GM18511 (cell line): Measurements from ENCODE around the gene BEAN1.
"Not testable (repeated sequence)": the region's sequence is repeated elsewhere in the genome, so short reads cannot be mapped to it uniquely, and the experiment has no call there.

Experiments used
- ATAC-seq: cut with Tn5 transposase; IDR thresholded peaks from one replicate; pipeline ENCODE4 v1.9.1; 2021; ENCODE audit warnings: mild to moderate bottlenecking, moderate library complexity; ENCODE audit not compliant: unreplicated experiment

BEAN1 gene

GRCh38 chr16:66440271-66440802, 13.2 kb downstream of the BEAN1 start:
- no peak for ATAC-seq

GRCh38 chr16:66440970-66441369, 13.9 kb downstream of the BEAN1 start:
- no peak for ATAC-seq

GRCh38 chr16:66441586-66442375, 14.7 kb downstream of the BEAN1 start:
- no peak for ATAC-seq

DNA sequence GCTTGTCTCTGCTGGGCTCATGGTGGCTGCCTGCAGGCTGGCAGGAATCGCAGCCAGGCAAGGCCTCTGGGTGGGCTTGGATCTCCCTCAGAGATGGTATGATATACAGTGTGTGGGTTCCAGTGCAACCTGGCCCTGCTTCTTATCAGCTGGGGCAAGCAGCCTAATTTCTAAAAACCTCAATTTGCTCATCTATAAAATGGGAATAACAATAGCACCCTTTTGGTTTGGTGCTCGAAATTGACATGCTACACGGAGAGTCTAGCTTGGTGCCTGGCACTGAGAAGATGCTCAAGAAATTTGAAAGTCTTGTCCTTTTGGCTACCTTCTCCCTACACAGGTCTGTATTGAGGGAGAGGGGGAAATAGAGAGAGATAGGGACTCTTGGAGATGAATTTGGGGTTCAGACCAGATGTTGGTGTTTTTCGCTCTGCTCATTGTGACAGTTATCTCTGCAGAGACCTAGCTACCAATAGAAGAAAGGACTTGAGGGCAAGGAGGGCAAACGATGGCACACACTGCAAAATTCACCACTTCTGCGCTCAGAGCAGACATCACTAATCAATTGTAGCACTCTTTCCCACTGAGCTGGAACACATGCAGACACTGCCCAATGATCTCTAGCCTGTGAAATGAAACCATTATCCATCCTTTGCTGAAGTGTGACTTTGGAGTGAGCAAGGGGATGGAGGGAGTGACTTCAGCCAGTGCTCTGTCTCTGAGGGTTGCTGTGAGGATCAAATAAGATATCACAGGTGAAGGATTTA, 15.6 kb downstream of the BEAN1 start:
- ATAC-seq: no peak

DNA sequence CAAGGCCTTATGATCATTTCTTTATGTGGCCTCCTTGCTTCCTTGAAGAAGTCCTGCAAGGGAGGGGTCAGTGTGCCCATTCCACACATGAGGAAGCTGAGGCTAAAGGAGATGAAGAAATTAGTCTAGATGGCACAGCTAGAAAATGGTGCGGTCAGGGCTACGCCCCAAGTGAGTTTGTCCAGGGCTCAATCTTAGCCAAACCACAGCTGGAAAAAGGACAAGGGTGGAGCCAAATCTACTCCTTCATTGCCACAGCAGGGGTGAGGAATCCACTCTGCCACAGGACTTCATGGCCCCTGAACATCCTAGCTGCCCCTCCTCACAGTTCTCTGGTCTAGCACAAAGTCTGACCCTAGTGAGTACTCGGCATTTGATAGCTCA, 16.2 kb downstream of the BEAN1 start:
- ATAC-seq: no peak

DNA sequence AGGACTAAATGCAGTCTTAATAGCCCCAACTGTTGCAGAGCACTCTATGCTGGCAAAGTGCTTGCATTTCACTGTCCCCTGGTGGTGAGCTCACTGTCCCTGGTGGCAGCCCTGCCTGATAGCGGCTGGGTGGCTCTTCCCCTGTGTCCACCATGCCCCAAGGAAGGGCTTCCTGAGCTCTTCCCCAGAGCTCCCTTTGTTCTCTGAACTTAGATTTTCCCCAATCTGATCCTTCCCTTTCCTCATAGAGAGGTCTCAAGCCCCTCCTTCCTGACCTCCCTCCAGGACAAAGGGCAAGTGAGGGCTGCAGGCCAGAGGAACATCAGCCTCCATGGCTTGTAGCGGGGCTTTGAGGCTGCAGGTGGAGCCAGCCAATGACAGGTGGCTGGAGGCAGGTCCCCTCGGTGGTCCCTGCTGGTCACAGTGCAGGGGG, 17.0 kb downstream of the BEAN1 start:
- no peak for ATAC-seq

DNA sequence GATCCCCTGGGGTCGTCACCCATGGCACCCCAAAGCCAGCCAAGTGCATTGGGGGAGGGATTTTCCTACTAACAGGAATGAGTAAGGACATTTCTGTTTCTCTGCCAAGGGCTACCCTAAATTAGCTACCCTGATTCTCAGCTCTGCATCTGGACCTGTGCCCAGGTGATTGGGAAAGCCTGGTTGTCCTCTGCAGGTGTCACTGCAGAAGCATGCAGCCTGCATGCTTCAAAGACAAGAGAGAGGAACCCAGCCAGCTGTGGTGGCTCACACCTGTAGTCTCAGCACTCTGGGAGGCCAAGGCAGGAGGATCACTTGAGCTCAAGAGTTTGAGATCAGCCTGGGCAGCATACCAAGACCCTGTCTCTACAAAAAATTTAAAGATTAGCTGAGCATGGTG, 19.6 kb downstream of the BEAN1 start:
- no peak for ATAC-seq

DNA sequence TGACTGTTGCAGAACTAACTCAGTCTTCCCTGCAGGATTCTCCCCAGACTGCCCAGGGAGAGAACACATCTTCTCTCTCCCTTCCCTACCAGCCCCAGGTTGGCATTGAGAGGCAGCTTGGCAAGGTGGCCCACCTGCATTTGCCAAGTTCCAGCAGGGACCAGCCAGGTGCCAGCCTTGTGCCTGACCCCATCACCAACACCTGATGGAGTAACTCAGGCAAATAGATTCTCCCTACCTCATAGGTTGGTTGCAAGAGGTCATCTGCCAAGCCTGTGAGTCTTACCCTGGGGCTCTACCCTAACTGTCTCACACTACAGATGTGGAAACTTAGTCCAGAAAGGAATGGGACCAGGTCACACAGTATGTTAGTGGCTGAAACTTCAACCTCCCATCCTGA, 20.4 kb downstream of the BEAN1 start:
- ATAC-seq: no peak

GRCh38 chr16:66451548-66451947, 24.5 kb downstream of the BEAN1 start:
- ATAC-seq: no peak

DNA sequence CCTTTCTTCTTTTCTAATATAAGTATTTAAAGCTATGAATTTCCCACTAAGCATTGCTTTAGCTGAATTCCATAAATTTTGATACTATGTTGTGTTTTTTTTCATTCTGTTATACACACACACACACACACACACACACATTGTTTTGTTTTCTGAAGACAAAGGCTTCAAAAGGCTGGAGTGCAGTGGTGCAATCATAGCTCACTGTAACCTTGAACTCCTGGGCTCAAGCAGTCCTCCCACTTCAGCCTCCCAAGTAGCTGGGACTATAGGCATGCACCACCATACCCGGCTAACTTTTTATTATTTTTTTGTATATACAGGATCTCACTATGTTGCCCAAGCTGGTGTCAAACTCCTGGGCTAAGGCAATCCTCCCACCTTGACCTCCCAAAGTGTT, 26.1 kb downstream of the BEAN1 start:
- not testable (repeated sequence) for ATAC-seq

DNA sequence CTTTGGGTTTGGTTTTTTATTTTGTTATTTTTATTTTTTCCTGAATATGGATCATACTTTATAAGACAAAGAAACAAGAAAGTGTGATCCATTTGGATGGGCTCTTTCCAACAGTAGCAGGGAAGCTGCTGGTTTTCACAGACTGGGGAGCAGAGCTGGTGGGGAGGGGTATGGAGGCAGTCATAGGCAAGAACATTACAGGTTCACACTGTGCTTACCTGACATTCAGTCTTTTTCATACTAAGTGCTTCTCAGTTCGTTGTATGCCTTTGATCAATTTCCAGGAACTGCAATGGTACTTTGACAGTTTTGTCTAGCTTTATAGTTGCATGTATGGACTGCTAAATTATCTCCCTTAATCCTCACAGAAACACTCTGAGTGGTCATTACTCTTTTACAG, 27.7 kb downstream of the BEAN1 start:
- no peak for ATAC-seq

DNA sequence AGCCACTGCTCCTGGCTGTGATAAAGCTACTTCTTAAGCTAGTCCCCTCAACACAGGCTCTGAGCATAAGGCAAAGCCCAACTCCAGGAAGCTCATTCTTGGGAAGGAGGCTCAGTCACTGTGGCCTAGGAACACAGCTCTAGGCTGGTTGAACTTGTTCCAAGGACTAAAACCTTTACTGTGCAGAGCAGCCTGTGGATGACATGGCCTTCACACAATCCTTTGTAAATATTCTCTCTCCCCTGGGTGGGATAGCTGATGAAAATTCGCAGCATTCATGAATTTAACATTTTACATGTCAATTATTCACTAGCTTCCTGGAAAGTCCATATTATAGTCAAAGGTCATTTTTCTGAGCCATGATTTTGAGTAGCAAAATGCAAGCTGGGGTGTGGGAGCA, 28.9 kb downstream of the BEAN1 start:
- ATAC-seq: no peak

DNA sequence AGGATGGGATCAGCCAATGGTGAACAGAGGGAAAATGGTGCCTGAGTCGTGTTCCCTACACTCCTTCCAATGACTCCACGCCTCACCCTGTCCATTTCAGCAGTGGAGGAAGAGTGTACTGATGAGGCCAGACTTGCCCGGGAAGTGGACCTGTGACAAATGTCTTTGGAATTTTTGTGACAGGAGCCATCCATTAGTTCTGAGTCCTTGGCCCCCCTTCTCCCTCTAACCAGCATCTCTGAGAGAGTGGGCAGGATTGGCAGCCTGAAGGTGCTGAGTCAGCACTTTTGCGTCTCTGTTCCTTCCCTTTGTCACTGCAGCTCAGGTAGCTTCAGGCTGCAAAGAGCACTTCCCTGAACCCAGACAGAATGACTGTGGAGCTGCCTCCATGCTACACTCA, 30.8 kb downstream of the BEAN1 start:
- ATAC-seq: no peak

GRCh38 chr16:66458292-66458691, 31.2 kb downstream of the BEAN1 start:
- ATAC-seq: no peak

- no peak for ATAC-seq
Measured at GRCh38 chr16:66458853-66459252, 31.8 kb downstream of the BEAN1 start.

DNA sequence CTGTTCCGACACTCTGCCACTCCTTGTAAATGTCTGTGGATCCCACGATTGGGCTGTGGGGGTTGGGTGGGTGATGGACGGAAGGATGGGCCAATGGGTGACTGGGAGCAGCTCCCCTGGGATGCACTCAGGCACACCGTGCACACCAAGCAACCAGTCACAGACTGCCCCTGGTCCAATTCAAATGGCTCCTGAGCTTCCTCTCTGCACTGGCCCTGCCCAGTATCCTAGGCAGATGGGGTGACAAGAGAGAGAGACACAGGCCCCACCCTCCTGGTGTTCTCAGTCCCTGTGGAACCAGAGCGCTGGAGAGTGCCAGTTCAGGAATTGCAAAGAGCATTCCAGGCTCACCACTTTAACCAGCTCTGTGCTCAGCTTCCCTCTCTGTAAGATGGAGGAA, 32.8 kb downstream of the BEAN1 start:
- no peak for ATAC-seq

- no peak for ATAC-seq
Measured at GRCh38 chr16:66460703-66461102, 33.6 kb downstream of the BEAN1 start.

- ATAC-seq: no peak
Measured at GRCh38 chr16:66462912-66463311, 35.8 kb downstream of the BEAN1 start.

- ATAC-seq: not testable (repeated sequence)
Measured at GRCh38 chr16:66465946-66466345, 38.9 kb downstream of the BEAN1 start.

DNA sequence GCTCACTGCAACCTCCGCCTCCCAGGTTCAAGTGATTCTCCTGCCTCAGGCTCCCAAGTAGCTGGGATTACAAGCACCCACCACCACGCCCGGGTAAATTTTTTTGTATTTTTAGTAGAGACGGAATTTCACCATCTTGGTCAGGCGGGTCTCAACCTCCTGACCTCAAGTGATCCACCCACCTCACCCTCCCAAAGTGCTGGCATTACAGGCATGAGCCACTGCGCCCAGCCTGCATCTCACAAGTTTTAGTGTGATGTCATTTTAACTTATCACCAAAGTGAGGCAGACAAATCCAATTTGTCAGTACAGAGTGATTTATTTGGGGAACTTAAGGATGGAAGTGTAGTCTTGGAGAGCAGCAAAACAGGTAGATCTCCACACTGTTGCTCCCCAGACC, 39.5 kb downstream of the BEAN1 start:
- ATAC-seq: not testable (repeated sequence)

DNA sequence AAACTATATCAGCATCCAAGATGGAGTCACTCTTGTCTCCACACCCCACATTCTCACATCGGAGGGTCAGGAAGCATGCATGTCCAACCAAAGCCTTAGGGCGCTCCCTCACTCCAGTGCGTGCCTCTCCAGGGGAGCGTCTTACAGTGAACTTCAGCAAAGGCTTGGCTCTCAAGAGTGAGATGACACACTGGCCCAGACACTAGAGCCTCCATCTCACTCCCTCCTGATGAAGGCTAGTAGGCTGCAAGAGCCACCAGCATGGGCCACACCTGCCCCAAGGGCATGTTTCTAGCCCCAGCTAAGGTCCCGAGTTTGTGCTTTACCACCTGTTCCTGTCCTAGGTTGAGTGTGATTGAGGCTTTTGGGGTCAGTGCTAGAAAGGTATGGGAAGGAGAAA, 40.5 kb downstream of the BEAN1 start:
- no peak for ATAC-seq

GRCh38 chr16:66468321-66468965, 41.3 kb downstream of the BEAN1 start:
- ATAC-seq: no peak
